ENCODE data around the gene TRIP12. TPM values are rescaled to one million over a fixed set of nuclear protein-coding genes. Genes with fewer than 3 reads are reported as not detected.

TRIP12 gene
- total RNA-seq, 2 donors from 2014 or later: 77.6 to 170 TPM

DNA sequence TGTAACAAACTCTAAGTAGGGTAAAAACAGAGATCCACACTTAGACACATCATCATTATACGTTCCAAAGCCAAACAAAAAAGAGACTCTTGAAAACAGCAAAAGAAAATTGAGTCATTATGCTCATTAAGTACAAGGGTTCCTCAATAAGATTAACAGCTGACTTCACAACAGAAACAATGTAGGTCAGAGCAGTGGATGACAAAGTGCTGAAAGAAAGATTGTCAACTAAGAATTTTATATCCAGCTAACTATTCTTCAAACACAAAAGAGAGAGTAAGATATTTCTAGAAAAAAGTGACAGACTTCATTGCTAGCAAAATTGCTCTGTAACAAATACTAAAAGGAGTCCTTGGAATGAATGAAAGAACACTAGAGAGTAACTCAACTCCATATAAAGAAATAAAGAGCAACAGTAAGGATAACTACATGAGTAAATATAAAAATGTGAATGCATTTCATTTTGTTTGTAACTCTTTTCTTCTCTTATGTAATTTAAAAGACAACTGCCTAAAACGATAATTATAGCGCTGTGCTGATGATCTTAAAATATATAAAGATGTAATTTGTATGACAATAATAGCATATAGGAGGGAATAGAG lies 183.7 kb downstream of the TRIP12 start:
- H3K27me3 ChIP-seq: no peaks in the 10 kb centered on the region
- intact Hi-C loops (cut with DNase I): no loop called here
- H3K4me1 ChIP-seq: no peaks in the 10 kb centered on the region
- no peak overlapping the region for H3K27ac ChIP-seq
- H3K9me3 ChIP-seq: no peaks in the 10 kb centered on the region
- H3K36me3 ChIP-seq (replicated peaks in 1 of 2; ENCODE audit: insufficient read depth in 1 of 2, low read depth in 2 of 2): no peaks in the 10 kb centered on the region
- WGBS, 2 donors: 72 to 75% methylated on average over 3 of the region's 3 CpGs
- ATAC-seq (no peak), DNase-seq (no peak)
- no peak overlapping the region for H3K4me3 ChIP-seq
- TF ChIP-seq, protein P1, sequence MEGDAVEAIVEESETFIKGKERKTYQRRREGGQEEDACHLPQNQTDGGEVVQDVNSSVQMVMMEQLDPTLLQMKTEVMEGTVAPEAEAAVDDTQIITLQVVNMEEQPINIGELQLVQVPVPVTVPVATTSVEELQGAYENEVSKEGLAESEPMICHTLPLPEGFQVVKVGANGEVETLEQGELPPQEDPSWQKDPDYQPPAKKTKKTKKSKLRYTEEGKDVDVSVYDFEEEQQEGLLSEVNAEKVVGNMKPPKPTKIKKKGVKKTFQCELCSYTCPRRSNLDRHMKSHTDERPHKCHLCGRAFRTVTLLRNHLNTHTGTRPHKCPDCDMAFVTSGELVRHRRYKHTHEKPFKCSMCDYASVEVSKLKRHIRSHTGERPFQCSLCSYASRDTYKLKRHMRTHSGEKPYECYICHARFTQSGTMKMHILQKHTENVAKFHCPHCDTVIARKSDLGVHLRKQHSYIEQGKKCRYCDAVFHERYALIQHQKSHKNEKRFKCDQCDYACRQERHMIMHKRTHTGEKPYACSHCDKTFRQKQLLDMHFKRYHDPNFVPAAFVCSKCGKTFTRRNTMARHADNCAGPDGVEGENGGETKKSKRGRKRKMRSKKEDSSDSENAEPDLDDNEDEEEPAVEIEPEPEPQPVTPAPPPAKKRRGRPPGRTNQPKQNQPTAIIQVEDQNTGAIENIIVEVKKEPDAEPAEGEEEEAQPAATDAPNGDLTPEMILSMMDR (IDR thresholded peaks at IDR 0.05): no peak
- no peak for TF ChIP-seq POLR2A (IDR thresholded peaks at IDR 0.05)

DNA sequence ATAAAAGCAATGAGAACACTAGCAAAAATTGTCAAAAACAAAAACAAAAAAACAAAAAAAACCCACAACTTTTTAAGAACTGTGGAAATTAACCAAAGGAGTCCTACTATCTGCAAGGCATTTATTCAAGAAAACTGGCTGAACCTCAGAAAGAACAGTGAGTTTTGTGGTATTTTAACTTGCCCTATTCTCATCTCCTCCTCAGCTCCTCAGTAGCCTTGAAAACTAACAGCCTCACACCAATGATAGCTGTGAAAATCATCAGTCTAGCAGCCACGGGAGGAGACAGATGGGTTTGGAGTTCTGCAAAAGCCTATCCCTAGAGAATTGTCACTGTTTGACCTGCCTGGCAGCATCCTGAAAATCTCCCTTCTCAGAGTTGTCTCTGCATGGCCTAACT lies 187.4 kb downstream of the TRIP12 start:
- WGBS, 2 donors: 63 to 71% methylated on average over 1 of the region's 1 CpG
- no peak overlapping the region for H3K27ac ChIP-seq
- H3K36me3 ChIP-seq (replicated peaks in 1 of 2; ENCODE audit: insufficient read depth in 1 of 2, low read depth in 2 of 2): no peaks in the 10 kb centered on the region
- no peaks in the 10 kb centered on the region for H3K9me3 ChIP-seq
- intact Hi-C loops (cut with DNase I): no loop called here
- no peak for DNase-seq
- no peak for TF ChIP-seq POLR2A (IDR thresholded peaks at IDR 0.05)
- TF ChIP-seq, protein P1 (IDR thresholded peaks at IDR 0.05): no peak
- no peak for ATAC-seq
- no peaks in the 10 kb centered on the region for H3K27me3 ChIP-seq
- no peak overlapping the region for H3K4me3 ChIP-seq
- H3K4me1 ChIP-seq: no peaks in the 10 kb centered on the region

DNA sequence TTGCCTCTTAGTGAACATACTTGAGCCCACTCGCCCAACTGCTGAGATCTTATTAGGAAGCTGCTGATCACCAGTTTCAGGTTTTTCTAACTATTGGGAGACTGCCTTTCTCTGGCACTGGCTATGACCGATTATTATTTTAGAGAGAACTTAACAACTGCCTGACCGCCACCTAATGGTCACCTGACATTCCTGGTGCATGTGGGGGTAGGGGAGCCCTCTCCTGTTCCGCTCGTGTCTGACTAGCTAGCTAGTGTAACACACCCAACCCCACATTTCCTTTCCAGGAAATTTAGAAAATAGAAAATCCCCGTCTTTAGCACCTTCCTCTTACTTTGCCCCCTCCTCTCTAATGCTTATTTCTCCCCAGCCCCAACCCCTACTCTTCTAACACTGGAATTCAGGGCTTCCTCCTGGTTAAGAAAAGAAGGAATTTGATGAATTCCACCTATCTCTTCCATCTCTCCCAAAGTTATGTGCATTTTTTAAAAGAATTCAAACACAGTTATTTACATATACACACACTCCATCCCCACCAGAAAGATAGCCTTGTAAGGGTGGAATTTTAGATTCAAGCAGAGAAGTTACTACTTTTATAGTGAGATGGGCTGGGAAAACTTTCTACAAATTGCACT lies 188.1 kb downstream of the TRIP12 start:
- intact Hi-C loops (cut with DNase I): no loop called here
- Histone ChIP-seq H3K36me3 (replicated peaks in 1 of 2; ENCODE audit: insufficient read depth in 1 of 2, low read depth in 2 of 2) (no peaks in the 10 kb centered on the region), H3K27ac (no peak overlapping the region), H3K27me3 (no peaks in the 10 kb centered on the region), H3K4me3 (no peak overlapping the region), H3K4me1 (no peaks in the 10 kb centered on the region), H3K9me3 (no peaks in the 10 kb centered on the region)
- TF ChIP-seq, protein P1 (IDR thresholded peaks at IDR 0.05): no peak
- TF ChIP-seq POLR2A (IDR thresholded peaks at IDR 0.05): no peak
- ATAC-seq: no peak
- WGBS, 2 donors: 61 to 74% methylated on average over 6 of the region's 6 CpGs
- DNase-seq: no peak

DNA sequence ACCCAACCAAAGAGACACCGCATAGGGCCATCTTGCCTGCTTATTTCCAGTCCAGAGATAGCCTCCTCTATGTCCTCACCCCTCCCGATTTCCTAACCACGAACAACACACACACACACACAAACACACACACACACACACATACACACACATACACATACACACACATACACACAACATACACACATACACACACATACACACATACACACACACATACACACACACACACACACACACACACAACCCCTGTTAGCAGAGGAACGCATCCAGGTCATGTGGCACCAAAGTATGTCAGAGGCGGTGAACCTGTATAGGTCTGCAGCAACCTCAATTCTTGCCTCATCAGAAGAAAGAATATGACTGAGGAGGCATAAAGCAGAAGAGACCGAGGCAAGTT lies 188.9 kb downstream of the TRIP12 start:
- H3K27ac ChIP-seq: no peak overlapping the region

More for the DNA sequence above, 188.9 kb downstream of the TRIP12 start:
- H3K9me3 ChIP-seq: no peaks in the 10 kb centered on the region
- DNase-seq (no peak), ATAC-seq (no peak)
- H3K36me3 ChIP-seq (replicated peaks in 1 of 2; ENCODE audit: insufficient read depth in 1 of 2, low read depth in 2 of 2): no peaks in the 10 kb centered on the region
- no peak overlapping the region for H3K4me3 ChIP-seq
- intact Hi-C loops (cut with DNase I): no loop called here
- TF ChIP-seq, protein P1 (IDR thresholded peaks at IDR 0.05): no peak
- TF ChIP-seq POLR2A (IDR thresholded peaks at IDR 0.05): no peak
- WGBS, 2 donors: 79 to 86% methylated on average over 6 of the region's 6 CpGs
- no peaks in the 10 kb centered on the region for H3K27me3 ChIP-seq
- no peaks in the 10 kb centered on the region for H3K4me1 ChIP-seq
